ENCODE results near the gene ITGB6. TPM values are rescaled to one million over a fixed set of nuclear protein-coding genes. Genes with fewer than 3 reads are reported as not detected.

The ITGB6 gene
- total and polyA plus RNA-seq, 2 donors (not counting 3 experiments of a cell fraction or from before 2014, with no cell fraction given): 0.03 TPM; not detected in 1

- no peak for TF ChIP-seq POLR2AphosphoS5 (IDR thresholded peaks at IDR 0.05; ENCODE audit: insufficient read depth, low read depth, low read length)
- Histone ChIP-seq H3K79me2 (ENCODE audit: control insufficient read depth, insufficient read depth, low read length) (no peaks in the 10 kb centered on the region), H3K36me3 (ENCODE audit: control insufficient read depth in 2 of 2, extremely low read depth in 1 of 2, insufficient read depth in 2 of 2, low read length in 2 of 2) (no peaks in the 10 kb centered on the region), H3K9me3 (replicated peaks; ENCODE audit: control insufficient read depth, insufficient read depth, low read length) (no peaks in the 10 kb centered on the region), H3K9me1 (replicated peaks; ENCODE audit: control insufficient read depth, extremely low read depth, insufficient read depth, low read length) (no peaks in the 10 kb centered on the region), H3K4me2 (ENCODE audit: insufficient read depth, low read length) (no peak overlapping the region), H3K4me3 (replicated peaks in 1 of 3; ENCODE audit: insufficient read depth in 1 of 3, low read depth in 1 of 3, low read length in 3 of 3) (no peak overlapping the region), H2AFZ (ENCODE audit: low read depth, low read length) (no peak overlapping the region), H3K4me1 (ENCODE audit: control insufficient read depth, extremely low read depth, insufficient read depth, low read length) (peaks cover 26% of the 10 kb centered on the region), H3K27ac (ENCODE audit: insufficient read depth, low read depth, low read length) (no peak overlapping the region), H3K27me3 (ENCODE audit: control insufficient read depth in 2 of 2, insufficient read depth in 2 of 2, low read length in 2 of 2) (no peaks in the 10 kb centered on the region), H3K9ac (replicated peaks; ENCODE audit: extremely low read depth, insufficient read depth, low read length) (no peak overlapping the region), H4K20me1 (replicated peaks; ENCODE audit: control insufficient read depth, extremely low read depth, insufficient read depth, low read length) (no peaks in the 10 kb centered on the region)
- ChIA-PET POLR2A (interaction anchor here (0.6 kb wide), 1 partner anchor 122 kb away, joined by 4 read pairs; no protein-coding TSS in a partner anchor), CTCF (interaction anchor here (0.8 to 1.3 kb wide), 8 partner anchors 16 to 737 kb away, joined by 3 to 5 read pairs (median 4); no protein-coding TSS in a partner anchor)
- no TSS peak for BruUV-seq (replicated peaks)
- DNase-seq (ENCODE audit: low read depth, low spot score): no peak
- intact Hi-C loops (cut with micrococcal nuclease): no loop called here
- dilution Hi-C loops (cut with MboI; ENCODE audit: extremely low pct_ligation_motif_present, low sequenced_read_pairs): no loop called here
- no peak for FAIRE-seq
Observed at GRCh38 chr2:160232905-160233475, 32.9 kb upstream of the ITGB6 start.

GRCh38 chr2:160229591-160229990 is 29.5 kb upstream of the ITGB6 start:
- intact Hi-C loops (cut with micrococcal nuclease): loop anchor here (1.0 to 5.0 kb wide), 4 partner anchors 12 to 143 kb away; no protein-coding TSS in a partner anchor
- no TSS peak for BruUV-seq (replicated peaks)
- ChIA-PET POLR2A (no interaction called here), CTCF (interaction anchor here (1.0 to 9.0 kb wide), 8 partner anchors 9 to 40 kb away, joined by 4 to 56 read pairs (median 7); no protein-coding TSS in a partner anchor)
- Histone ChIP-seq H4K20me1 (replicated peaks; ENCODE audit: control insufficient read depth, extremely low read depth, insufficient read depth, low read length) (no peaks in the 10 kb centered on the region), H3K9ac (replicated peaks; ENCODE audit: extremely low read depth, insufficient read depth, low read length) (peak overlapping the region; percentile 88), H3K27me3 (ENCODE audit: control insufficient read depth in 2 of 2, insufficient read depth in 2 of 2, low read length in 2 of 2) (no peaks in the 10 kb centered on the region), H3K36me3 (ENCODE audit: control insufficient read depth in 2 of 2, extremely low read depth in 1 of 2, insufficient read depth in 2 of 2, low read length in 2 of 2) (no peaks in the 10 kb centered on the region), H3K9me3 (replicated peaks; ENCODE audit: control insufficient read depth, insufficient read depth, low read length) (no peaks in the 10 kb centered on the region), H3K4me1 (ENCODE audit: control insufficient read depth, extremely low read depth, insufficient read depth, low read length) (peaks cover 59% of the 10 kb centered on the region), H2AFZ (ENCODE audit: low read depth, low read length) (no peak overlapping the region), H3K79me2 (ENCODE audit: control insufficient read depth, insufficient read depth, low read length) (no peaks in the 10 kb centered on the region), H3K4me2 (ENCODE audit: insufficient read depth, low read length) (peak overlapping the region; percentile 40), H3K4me3 (replicated peaks in 1 of 3; ENCODE audit: insufficient read depth in 1 of 3, low read depth in 1 of 3, low read length in 3 of 3) (no peak overlapping the region), H3K9me1 (replicated peaks; ENCODE audit: control insufficient read depth, extremely low read depth, insufficient read depth, low read length) (no peaks in the 10 kb centered on the region), H3K27ac (ENCODE audit: insufficient read depth, low read depth, low read length) (peak overlapping the region; percentile 95)
- TF ChIP-seq FOS (IDR thresholded peaks at IDR 0.05; ENCODE audit: borderline replicate concordance, insufficient read depth, low read length): peak; percentile 93
- peak; percentile 82 for TF ChIP-seq POLR2AphosphoS5 (IDR thresholded peaks at IDR 0.05; ENCODE audit: insufficient read depth, low read depth, low read length)
- TF ChIP-seq POLR2A (IDR thresholded peaks at IDR 0.05; ENCODE audit: low read depth, low read length): peak; percentile 43
- no peak for TF ChIP-seq EZH2 (IDR thresholded peaks at IDR 0.05; ENCODE audit: borderline replicate concordance, low read depth, low read length, severe bottlenecking)
- TF ChIP-seq JUN (IDR thresholded peaks at IDR 0.05; ENCODE audit: borderline replicate concordance, insufficient read depth, insufficient read length, low read depth): peak; percentile 77
- TF ChIP-seq CTCF (IDR thresholded peaks at IDR 0.05; ENCODE audit: extremely low read depth in 1 of 2, insufficient read depth in 1 of 2, low read depth in 1 of 2, low read length in 2 of 2): no peak
- no peak for TF ChIP-seq MAX (IDR thresholded peaks at IDR 0.05; ENCODE audit: insufficient read depth, insufficient read length)
- peak; percentile 98 for TF ChIP-seq GATA2 (IDR thresholded peaks at IDR 0.05; ENCODE audit: insufficient read depth, insufficient read length, low read depth, low read length)
- no peak for TF ChIP-seq MYC (IDR thresholded peaks at IDR 0.05; ENCODE audit: low read depth, low read length)
- DNase-seq (ENCODE audit: low read depth, low spot score): peak; percentile 84
- FAIRE-seq: peak; percentile 62
- dilution Hi-C loops (cut with MboI; ENCODE audit: extremely low pct_ligation_motif_present, low sequenced_read_pairs): no loop called here
